Measurements from ENCODE around the gene ZNF599.

Gene ZNF599

GRCh38 chr19:34734537-34735103, 38.4 kb downstream of the ZNF599 start:
- DNase-seq = no peak

GRCh38 chr19:34733746-34734536, 39.1 kb downstream of the ZNF599 start, which contains the start of gene ZNF181:
ZNF181 (plus strand) TSS chr19:34734243; CDS start chr19:34735038, 795 bp downstream.
- peak; percentile 91 for DNase-seq

GRCh38 chr19:34733266-34733745, 39.7 kb downstream of the ZNF599 start:
- DNase-seq = no peak

GRCh38 chr19:34732612-34733211, 40.3 kb downstream of the ZNF599 start:
- no peak for DNase-seq

- no peak for DNase-seq
Observed at GRCh38 chr19:34731964-34732363, 41.1 kb downstream of the ZNF599 start.

GRCh38 chr19:34731019-34731829, 41.8 kb downstream of the ZNF599 start:
- no peak for DNase-seq

GRCh38 chr19:34725400-34725799, 47.6 kb downstream of the ZNF599 start:
- DNase-seq = no peak

- peak; percentile 4 for DNase-seq
Observed at GRCh38 chr19:34722353-34722752, 50.7 kb downstream of the ZNF599 start.

- DNase-seq = no peak
Observed at GRCh38 chr19:34715357-34715756, 57.7 kb downstream of the ZNF599 start.

GRCh38 chr19:34713262-34713637, 59.8 kb downstream of the ZNF599 start:
- no peak for DNase-seq

GRCh38 chr19:34712395-34713261, 60.4 kb downstream of the ZNF599 start:
- DNase-seq = peak; percentile 74

GRCh38 chr19:34711890-34712289, 61.1 kb downstream of the ZNF599 start:
- DNase-seq = no peak
